GM21786 (cell line): ENCODE measurements around the gene SGMS1.
"Not testable (repeated sequence)": the region's sequence is repeated elsewhere in the genome, so short reads cannot be mapped to it uniquely, and the experiment has no call there.

Experiments used
- ATAC-seq: cut with Tn5 transposase; IDR thresholded peaks from one replicate; pipeline ENCODE4 v1.9.1; 2021; ENCODE audit not compliant: unreplicated experiment

The SGMS1 gene

GRCh38 chr10:50540069-50540825 lies 83.5 kb downstream of the SGMS1 start:
- ATAC-seq: peak; percentile 35

DNA sequence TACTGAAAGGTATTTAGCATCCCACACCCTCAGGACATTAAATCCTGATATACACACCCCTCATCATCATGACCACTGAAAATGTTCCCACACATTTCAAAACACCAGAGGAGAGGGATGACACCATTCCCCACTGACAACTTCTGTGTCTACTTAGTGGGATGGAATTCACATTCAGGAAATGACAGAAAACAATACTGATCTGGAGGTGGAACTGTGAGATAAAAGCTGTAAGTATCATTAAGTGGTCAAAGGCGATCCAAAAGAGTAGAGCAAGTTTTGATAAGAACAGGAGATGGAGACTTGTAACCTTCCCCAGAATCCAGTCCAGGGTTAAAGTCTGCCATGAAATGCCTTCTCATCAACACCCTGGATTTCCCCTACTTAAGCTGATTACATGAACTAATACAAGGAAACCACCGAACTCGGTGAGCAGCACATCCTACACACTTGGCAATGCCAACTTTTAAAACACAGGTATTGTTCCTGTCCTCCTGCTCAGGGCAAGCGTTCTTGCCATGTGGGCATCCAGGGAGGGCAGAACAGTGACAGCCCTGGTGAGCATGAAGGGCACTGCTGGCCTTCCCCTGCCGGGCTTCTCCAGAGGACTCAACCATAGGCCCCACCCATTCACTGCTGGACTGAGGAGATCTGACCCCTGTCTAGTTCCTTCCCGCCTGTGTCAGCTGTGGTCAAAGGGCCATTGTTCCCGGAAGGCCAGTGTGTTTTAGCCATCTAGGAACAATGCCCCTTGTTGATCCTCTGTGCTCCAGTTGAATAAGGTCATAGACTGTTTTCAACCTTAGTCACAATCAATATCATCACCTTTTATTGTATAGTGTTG lies 85.0 kb downstream of the SGMS1 start:
- ATAC-seq: no peak

GRCh38 chr10:50536617-50537240 lies 87.0 kb downstream of the SGMS1 start:
- ATAC-seq: no peak

DNA sequence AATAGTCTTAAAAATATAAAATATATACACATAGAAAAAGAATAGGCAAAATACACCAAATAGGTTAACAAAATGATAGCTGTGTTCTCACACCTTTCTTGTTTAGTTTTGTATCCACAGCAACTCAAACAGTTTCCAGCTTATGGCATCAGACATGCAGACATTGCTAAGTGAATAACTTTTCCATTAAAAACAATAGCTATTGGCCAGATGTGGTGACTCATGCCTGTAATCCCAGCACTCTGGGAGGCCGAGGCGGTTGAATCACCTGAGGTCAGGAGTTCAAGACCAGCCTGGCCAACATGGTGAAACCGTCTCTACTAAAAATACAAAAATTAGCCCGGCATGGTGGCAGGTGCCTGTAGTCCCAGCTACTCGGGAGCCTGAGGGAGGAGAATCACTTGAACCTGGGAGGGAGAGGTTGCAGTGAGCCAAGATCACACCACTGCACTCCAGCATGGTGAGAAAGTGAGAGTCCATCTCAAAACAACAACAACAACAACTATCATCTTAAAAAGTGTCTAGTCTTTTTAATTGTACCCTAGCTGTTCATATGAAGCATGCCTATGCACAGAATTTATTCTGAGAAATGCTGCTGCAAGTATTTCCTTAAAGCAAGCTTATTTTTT lies 88.9 kb downstream of the SGMS1 start:
- ATAC-seq: not testable (repeated sequence)

DNA sequence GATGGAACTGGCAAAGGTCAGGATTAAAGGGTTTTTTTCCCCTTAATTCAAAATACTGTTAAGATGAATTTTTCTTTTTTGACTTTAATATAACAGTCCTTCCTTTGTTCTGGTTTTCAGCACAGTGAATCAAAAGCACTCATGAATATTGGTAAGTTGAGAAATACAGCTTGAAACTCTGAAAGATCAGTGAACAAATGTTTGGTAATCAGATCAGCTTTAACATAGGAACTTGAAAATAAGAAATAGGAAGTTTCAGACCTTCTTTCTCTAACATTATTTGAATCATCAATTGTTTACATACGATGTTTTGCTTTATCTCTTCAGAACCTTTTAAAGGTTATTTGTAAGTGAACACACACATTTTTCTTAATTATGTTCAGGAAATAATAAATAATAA lies 90.5 kb downstream of the SGMS1 start:
- no peak for ATAC-seq

GRCh38 chr10:50531388-50532077 lies 92.2 kb downstream of the SGMS1 start:
- ATAC-seq: no peak

DNA sequence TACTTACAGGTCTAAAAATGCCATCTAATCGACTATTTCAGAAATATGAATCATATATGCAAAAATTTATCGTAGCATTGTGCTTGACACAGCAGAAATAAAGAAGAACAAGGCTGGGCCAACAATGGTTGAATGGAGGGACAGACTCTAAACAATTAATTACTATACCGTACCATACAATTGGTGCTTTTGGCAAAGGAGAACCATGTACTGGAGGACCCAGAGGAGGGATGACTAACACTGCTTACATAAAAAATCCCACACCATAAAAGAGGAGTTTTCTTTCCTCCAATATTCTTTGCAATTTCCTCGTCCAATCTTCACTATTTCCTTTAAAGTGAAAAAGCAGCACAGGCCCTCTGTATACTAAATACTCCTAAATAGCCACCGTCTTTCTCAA lies 94.1 kb downstream of the SGMS1 start:
- ATAC-seq: no peak

- ATAC-seq: no peak
Observed at GRCh38 chr10:50528206-50528605, 95.5 kb downstream of the SGMS1 start.

DNA sequence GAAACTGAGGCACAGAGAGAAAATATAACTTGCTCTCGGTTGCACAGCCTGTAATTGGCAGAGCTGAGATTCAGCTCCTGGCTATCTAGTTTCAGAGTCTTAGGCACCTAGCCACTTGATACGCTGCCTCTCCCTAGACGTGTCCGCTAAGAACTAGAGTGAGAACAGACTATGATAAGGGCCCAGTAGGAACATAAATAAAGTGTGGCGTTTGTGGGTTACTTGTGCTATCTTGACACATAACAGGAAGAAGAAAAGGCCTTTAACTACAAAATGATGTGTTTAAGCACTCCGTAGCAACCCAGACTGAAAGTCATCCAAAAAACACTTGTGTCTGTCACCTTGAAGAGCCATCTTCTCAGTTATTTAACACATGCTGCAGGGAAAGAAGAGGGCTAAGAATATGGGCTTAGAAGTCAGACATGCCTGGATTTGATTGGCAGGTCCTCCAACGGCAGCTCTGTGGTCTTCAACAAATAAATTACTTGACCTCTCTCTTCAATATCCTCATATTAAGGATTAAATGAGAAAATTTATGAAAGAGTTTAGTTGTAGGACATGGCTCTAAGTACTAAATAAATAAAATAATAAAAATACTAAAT lies 96.2 kb downstream of the SGMS1 start:
- no peak for ATAC-seq

- ATAC-seq: no peak
Observed at GRCh38 chr10:50526185-50526584, 97.6 kb downstream of the SGMS1 start.

DNA sequence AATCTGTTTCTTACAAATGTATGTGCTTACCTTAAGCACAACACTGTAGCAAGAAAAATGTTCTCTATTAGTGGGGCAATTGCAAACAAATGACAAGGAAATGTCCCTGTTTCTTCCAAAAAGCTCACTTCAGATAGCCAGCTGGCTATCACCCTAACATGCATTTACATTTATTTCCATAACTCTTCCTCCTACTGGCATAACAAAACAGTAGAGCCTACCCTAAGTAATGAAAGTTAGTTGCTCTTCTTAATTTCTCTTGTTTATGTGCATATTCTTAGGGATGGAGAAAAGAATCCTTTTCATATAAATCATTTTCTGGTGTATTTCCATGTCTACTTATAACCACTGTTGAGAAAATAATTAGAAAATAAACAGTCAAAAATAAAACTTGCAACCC lies 100.4 kb downstream of the SGMS1 start:
- ATAC-seq: no peak

DNA sequence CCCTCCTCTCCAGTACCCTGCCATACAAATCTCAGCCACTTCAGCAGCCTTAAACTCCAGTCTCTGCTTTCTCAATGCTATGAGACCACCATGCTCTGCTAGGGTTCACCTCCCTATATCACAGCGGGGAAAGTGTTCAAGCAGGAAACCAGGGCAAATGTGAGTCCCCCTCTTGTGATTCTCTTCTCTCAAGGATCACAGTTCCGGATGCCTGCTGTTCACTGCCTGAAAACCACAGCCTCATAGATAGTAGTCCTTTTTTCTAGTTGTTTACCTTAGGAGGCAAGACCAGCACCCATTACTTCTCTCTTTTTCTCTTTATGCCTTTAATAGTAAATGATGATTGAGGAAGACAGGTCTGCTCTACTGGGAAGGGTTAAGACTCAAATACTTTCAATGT lies 100.8 kb downstream of the SGMS1 start:
- no peak for ATAC-seq

GRCh38 chr10:50520115-50520514 lies 103.6 kb downstream of the SGMS1 start:
- ATAC-seq: no peak

DNA sequence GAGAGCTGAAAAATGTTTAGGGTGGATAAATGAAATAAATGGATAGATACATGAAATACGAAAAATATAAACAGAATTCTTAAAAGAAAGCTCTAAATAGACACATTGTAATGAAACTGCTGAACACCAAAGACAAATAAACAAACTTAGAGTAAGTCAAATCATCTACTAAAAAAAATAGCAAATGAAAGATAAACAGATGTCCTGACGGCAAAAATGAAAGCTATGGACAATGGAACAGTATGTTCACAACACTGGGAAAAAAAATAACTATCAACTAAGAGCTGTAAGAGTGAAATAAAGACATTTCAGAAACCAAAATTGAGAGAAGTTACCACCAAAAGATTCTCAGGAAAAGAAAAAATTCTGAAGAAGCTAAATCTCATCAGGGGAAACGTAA lies 106.1 kb downstream of the SGMS1 start:
- no peak for ATAC-seq

DNA sequence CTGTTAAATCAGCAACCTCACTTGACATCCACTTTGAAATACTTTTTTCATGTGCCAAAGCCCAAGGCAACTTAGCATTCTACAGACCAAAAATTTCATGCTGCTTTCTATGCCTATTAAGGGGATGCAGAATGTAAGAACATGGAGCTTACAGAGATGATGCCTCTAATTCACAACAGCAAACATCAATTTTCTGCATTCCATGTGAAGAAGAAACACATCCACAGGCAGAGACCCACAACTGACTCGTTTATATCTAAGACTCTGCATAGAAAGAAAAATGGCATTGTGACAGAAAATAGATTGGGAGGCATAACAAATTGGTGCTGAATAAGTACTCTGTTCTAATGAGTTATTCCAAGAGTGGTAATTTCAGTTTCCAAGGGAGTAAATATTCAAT lies 107.6 kb downstream of the SGMS1 start:
- no peak for ATAC-seq

DNA sequence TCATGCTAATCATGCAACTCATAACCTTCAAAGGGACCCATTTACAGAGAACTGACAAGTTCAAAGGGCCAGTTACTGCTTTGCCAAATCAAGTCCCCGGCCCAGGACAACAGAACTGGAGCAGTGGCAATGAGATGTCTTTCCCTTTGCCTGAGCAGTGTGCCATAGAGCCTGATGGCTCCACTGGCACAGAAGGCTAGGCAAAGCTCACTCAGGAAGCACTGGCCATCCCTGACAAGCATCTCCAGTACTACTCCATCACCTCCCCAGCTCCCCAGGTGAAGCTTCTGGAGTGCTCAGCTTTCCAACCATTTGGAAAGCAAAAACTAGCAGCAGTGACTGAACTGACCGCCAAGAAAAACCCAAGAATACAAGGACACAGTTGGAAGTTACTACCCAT lies 108.3 kb downstream of the SGMS1 start:
- ATAC-seq: no peak

- no peak for ATAC-seq
Observed at GRCh38 chr10:50514995-50515394, 108.8 kb downstream of the SGMS1 start.

DNA sequence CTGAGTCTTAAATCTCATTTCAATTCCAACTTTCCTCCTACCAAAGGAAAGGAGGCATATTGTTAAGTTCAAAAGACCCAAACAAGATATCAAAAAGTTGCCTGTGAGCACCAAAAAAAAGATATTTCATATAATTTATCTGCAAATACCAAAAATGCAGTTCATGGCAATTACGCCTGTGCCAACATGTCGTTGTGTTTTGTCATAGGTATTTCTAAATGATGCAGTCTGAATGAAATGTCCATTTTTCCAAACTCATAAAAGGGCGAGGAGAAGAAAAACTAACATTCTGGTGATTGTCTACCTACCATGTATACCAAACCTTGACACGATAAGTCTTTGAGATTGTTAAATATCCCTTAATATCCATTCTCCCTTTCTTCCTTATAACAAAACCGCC lies 109.8 kb downstream of the SGMS1 start:
- ATAC-seq: no peak

- ATAC-seq: peak; percentile 39
Observed at GRCh38 chr10:50512743-50513416, 110.9 kb downstream of the SGMS1 start.

DNA sequence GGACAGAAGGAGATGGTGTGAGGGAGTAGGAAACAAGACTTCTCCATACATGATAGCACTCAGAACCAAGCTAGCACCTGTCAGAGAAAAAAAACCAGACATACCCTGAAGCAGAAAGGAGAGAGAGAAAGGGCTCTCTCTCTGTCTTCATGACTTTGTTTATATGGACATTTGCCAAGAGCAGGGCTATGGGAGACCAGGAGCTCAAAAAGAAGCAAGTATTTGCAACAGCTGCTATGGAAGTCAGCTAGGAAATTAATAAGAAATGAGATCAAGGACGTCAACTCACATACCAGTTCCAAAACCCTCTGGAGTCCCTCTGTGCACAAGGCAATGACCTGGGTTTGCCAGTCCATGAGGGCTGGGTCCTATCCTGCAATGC lies 111.6 kb downstream of the SGMS1 start:
- ATAC-seq: no peak
